HG02885 (cell line): Measurements from ENCODE around the gene ABCC1.

Experiments
- ATAC-seq: cut with Tn5 transposase; IDR thresholded peaks from one replicate; pipeline ENCODE4 v1.9.1; 2021; ENCODE audit warnings: mild to moderate bottlenecking; ENCODE audit not compliant: unreplicated experiment, poor library complexity

ABCC1 gene

DNA sequence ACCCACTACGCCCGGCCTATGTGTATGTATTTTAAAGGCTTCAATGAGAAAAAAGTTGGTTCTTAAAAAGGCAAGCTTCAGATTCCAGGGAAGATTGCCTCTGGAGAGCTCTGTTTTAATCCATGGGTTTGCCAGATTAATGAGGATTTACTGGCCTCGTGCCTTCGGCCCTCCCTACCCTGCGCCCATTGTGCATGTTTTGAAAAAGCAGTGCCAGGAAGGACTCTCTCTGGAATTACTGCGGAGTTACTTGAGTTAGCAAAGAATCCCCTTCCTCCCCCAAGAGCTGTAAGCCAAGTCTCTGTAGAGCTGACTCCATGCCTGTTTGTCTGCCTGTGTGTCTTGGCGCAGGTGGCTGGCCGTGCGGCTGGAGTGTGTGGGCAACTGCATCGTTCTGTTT lies 175.0 kb downstream of the ABCC1 start:
- ATAC-seq = no peak

DNA sequence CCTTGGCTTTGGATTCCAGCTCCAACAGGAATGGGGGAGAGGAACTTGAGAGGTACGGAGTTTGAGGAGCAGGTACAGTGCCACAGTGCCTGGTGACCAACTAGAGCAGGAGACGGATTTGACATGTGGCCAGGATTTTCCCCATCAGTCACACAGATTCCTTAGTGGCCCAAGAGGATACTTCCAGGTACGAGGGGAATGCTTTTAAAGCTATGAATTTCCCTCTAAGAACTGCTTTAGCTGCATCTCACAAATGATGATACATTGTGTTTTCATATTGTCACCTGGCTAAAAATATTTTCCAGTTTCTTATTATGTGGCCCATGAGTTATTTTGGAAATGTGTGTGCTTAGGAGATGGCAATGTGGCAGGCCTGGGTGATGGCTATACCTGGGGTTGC lies 175.6 kb downstream of the ABCC1 start:
- ATAC-seq = no peak

DNA sequence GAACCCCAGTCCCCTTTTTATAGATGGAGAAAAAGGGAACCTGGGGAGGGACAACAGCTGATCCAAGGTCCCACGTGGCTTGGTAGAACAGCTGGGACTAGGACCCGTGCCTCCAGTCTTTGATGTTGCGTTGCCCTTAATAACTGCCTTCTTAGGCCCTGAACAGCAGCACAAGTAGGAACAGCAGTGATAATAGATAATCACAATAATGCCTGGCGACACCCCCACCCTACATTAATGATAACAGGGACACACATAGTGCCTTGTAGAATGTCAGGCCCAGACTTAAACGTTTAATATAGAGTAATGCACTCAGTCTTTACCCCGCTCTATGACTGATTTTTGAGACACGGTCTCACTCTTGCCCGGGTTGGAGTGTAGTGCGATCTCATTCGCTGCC lies 177.5 kb downstream of the ABCC1 start:
- no peak for ATAC-seq

DNA sequence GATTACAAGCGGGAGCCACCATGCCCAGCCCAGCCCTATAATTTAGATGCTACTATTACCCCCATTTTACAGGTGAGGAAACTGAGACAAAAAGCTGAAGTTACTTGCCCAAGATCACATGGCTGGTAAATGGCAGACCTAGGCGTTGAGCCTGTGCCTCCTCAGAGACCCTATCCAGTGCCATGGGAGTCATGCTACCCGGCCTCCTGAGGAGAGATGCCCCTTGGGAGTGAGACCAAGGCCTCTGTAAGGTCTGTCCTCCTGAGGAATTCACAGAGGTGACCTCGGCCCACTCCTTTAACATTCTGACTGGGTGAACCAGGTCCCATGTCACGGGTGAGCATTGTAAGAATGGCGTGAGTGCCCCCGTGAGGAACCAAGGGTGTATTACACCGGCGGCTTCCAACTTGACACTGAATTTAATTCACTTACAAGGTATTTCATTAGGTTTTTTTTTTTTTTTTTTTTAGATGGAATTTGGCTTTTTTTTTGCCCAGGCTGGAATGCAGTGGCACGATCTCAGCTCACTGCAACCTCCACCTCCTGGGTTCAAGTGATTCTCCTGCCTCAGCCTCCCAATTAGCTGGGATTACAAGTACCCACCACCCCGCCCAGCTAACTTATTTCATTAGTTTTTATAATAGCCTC lies 178.2 kb downstream of the ABCC1 start:
- no peak for ATAC-seq

DNA sequence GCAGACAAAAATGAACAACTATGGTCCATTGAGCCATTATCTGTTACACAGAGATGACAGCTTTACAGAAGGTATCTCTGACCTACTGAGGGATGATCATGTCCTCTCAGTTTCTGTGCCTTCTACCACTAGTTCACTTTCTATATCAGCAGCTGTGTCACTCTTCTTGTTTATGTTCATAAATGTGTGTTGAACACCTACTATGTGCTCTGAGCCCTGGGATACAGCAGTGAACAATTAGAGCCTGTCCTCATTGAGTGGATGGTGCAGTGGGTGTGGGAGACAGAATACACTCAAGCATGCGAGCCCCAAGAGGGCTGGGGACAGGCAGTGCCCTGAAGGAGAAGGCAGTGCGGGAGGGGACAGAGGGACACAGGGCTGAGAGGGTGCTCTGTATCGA lies 181.8 kb downstream of the ABCC1 start:
- no peak for ATAC-seq

DNA sequence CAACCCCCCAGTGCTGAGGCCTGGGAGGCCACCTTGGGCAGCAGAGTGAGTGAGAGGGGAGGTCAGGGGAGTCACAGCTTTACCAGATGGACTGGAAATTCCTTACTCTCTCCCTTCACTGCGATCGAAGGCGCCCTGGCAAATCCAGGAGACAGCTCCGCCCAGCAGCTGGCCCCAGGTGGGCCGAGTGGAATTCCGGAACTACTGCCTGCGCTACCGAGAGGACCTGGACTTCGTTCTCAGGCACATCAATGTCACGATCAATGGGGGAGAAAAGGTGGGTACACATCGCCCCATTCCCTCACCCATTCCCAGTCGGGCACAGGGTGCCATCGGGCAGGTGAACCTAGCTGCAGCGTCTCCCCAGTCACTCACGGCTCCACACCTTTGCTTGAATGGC lies 182.2 kb downstream of the ABCC1 start:
- no peak for ATAC-seq

DNA sequence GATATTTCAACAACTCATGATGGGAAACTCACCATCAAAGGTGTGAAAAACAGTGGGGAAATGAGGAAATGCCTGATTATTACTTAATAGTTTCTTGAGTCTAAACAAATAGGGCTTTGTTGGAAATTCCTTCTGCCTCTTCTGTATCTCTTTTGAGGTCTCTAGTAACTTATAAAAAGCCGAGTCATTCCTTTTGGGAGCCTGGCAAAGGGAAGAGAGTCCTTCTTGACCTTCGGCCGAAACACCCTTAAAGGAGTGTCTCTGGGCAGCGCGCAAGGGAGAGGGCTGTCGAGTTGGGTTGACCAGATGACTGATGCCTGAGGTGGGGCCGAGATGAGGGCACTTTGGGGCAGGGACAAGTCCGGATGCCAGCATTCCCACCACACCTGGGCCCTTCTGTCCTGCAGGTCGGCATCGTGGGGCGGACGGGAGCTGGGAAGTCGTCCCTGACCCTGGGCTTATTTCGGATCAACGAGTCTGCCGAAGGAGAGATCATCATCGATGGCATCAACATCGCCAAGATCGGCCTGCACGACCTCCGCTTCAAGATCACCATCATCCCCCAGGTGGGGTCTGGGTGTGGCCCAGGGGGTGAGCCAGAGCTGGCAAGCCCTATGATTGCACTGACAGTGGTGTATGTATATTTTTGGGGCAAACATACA lies 184.7 kb downstream of the ABCC1 start:
- no peak for ATAC-seq

DNA sequence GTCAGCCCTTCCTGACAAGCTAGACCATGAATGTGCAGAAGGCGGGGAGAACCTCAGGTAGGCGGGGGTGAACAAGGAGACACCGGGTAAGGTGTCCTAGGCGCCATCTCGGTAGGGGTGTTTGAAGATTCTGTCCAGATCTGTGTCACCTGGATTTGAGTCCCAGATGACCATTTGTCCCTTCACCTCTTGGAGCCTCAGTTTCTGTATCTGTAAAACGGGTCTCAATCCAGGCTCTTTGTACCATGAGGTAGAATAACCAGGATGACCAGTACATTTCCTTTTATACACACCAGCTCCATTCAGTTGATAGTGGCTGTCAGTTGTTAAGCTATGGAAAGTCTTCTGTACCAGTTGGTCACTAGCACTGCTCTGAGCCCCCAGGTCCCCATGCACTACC lies 187.2 kb downstream of the ABCC1 start:
- no peak for ATAC-seq

DNA sequence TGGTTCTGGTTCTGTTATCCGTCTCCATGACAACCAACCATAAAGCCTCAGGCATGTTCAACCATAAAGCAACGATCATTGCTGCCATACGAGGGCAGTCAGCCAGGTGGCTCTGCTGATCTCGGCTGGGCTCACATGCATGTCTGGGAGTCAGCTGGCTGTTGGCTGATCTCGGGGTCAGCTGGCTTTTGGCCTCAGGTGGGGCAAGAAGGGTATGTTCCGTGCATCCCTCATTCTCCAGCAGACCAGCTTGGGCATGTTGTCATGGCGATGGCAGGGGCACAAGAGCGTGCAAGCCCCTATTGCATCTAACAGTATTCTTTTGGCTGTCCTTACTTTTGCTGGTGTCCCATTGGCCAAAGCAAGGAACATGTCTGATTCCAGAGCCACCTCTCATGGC lies 187.7 kb downstream of the ABCC1 start:
- no peak for ATAC-seq

DNA sequence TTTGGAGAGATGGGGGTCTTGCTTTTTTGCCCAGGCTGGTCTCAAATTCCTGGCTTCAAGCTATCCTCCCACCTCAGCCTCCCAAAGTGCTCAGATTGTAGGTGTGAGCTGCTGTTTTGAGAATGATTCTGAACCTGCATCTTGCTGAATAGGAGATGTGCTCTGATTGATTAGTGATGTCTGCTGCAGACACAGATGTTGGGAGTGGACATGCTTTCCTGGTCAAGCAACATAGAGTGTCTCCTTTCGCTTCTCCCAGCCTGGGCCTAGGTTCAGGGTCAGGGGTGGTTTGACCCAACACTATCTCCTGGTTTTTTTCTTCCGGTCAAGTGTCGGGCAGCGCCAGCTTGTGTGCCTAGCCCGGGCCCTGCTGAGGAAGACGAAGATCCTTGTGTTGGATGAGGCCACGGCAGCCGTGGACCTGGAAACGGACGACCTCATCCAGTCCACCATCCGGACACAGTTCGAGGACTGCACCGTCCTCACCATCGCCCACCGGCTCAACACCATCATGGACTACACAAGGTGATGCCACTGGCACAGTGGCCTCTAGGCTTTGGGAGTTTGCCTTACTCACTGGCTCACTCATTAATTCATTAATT lies 188.7 kb downstream of the ABCC1 start:
- ATAC-seq = no peak

DNA sequence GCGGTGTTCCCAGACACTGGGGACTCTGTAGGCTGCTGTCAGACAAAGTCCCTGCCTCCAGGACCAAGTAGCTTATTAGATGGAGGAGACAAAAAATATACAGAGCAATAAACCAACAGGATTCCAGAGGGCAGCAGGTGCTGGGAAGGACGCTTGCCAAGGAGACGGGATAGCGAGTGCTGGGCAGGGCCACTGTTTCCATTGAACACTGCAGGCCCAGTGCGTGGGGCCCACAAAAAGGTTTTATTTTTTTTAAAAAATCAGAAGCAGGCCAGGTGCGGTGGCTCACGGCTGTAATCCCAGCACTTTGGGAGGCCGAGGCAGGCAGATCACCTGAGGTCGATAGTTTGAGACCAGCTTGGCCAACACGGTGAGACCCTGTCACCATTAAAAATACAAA lies 189.6 kb downstream of the ABCC1 start:
- no peak for ATAC-seq

DNA sequence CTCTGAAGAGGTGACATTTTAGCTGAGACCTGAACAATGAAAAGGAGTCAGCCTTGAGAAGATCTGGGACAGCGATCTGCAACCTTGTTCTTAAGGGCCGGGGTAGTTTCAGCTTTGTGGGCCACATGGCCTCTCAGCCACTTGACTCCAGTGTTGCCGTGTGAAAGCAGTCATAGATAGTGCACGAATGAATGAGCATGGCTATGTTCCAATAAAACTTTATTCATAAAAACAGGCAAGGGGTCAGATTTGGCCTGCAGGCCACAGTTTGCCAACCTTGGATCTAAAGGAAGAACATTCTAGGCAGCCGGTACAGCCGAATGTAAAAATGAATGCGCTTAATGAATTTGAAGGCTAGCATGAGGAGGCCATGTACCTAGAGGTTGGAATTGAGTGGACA lies 190.4 kb downstream of the ABCC1 start:
- no peak for ATAC-seq

DNA sequence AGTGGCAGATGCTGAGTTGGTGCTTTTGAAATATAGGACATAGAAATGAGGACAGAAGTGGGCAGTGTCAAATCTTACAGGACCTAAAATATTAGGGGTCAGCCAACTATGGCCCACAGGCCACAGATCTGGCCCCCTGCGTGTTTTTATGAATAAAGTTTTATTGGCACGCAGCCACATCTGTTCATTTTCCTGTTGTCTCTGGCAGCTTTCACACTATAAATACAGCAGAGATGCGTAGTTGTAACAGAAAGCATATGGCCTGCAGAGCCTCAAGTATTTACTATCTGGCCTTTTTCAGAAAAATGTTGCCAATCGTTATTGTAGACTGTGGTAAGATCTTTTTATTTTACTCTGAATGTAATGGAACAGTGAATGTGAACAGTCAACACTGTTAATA lies 191.1 kb downstream of the ABCC1 start:
- ATAC-seq = no peak

DNA sequence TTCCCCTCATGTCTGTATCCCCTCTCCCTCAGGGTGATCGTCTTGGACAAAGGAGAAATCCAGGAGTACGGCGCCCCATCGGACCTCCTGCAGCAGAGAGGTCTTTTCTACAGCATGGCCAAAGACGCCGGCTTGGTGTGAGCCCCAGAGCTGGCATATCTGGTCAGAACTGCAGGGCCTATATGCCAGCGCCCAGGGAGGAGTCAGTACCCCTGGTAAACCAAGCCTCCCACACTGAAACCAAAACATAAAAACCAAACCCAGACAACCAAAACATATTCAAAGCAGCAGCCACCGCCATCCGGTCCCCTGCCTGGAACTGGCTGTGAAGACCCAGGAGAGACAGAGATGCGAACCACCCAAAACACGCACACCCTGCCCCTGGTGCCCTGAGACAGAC lies 191.7 kb downstream of the ABCC1 start:
- ATAC-seq = no peak

DNA sequence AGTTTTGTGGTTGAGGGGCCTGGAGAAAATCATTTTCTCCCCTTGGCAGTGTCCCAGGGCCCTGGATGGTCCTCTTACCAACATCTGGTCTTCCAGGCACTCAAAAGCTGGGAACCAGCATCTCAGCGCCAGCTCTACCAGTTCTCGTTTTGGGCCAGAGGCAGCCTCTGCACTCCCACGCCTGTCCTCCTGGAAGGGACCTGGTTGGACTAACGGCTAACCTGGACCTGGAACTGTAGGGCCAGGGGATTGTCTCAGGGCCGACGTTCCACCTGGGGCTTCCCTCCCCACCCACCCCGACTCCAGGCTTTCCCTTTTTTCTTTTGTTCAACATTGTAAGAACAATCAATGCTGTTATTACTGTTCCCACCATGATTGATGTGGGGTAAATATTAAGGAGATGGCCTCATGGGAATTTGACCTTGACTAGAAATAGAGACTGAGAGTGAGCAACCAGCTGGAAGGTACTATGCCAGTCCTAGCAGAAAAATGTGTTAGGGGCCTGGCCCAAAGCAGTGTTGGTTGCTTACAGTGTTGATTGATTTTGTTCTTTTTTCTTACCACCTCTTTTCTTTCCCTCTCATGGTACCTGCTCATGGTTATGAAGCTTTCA lies 192.5 kb downstream of the ABCC1 start:
- ATAC-seq = no peak

DNA sequence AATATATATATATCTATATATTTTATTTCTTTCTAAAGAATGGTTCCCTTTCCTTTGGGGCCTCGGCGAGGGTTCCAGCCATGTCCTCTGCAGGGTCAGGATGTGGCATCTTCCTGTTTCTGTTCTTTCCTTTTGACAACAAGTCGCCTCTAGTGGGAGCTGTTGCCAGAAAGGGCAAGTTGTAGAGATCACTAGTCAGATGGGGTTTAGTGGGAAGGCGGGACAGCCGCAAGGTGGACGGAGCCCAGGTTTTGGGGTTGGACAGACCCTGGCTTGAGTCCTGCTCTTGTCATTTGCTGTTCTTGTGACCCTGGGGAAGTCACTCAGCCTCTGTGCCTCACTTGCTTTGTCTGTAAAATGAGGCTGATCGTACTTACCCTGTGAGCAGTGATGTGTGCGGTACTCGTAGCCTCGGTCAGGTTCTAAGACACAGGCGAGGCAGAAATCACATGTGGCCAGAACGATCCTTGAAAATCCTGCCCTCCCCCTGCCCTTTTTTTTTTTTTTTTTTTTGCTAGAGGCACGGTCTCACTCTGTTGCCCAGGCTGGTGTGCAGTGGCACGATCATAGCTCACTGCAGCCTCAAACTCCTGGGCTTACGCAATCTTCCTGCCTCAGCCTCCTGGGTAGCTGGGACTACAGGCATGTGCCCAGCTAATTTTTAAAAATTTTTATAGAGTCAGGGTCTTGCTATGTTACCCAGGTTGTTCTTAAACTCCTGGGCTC lies 193.8 kb downstream of the ABCC1 start:
- no peak for ATAC-seq

DNA sequence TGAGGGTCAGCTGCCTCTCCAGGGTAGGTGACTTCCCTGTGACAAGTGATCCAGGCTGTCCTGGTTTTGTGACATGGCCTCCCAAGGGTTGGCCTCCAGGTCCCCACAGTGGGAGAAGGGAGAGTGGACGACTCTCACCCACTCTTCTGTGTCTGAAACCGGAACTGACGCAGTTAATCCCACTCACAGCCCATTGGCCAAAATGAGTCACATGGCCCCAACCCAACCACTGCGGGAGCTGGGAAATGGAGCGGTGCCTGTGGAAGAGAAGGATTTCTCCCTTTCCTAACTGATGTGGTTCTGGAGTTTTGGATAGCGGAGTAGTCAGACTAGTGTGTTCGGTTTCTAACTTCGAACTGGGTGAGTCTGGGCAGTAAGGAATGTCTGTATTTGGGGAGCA lies 194.5 kb downstream of the ABCC1 start:
- ATAC-seq = no peak

DNA sequence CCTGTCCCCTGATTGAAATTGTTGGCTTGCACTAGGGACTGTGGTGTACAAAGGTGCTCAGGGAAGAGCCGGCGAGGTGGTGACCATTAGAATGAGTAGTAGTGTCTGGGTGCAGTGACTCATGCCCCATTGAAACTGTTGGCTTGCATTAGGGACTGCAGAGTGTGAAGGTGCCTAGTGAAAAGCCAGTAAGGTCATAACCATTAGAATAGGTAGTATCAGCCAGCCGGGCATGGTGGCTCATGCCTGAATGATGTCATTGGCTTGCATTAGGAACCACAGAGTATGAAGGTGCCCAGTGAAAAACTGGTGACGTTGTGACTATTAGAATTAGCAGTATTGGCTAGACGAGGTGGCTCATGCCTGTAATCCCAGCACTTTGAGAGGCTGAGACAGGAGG lies 195.0 kb downstream of the ABCC1 start:
- ATAC-seq = no peak

DNA sequence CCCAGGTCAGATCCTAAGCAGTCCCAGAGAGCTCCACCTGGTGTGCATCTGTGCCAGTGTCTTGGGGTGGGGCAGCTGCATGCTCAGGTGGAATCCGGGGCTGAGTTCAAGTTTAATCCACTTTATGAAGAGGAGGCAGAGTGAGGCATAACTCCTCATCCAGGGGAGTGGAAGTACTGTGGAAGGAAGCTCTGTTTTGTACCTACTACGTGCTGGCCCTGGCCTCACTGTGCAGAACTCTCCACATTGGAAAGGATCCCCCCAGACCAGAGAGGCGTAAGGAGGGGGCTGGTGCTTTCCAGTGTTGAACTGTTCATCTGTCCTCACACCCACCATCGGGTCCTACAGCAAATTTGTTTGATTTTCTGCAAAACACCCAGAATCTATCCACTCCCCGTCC lies 195.9 kb downstream of the ABCC1 start:
- no peak for ATAC-seq

DNA sequence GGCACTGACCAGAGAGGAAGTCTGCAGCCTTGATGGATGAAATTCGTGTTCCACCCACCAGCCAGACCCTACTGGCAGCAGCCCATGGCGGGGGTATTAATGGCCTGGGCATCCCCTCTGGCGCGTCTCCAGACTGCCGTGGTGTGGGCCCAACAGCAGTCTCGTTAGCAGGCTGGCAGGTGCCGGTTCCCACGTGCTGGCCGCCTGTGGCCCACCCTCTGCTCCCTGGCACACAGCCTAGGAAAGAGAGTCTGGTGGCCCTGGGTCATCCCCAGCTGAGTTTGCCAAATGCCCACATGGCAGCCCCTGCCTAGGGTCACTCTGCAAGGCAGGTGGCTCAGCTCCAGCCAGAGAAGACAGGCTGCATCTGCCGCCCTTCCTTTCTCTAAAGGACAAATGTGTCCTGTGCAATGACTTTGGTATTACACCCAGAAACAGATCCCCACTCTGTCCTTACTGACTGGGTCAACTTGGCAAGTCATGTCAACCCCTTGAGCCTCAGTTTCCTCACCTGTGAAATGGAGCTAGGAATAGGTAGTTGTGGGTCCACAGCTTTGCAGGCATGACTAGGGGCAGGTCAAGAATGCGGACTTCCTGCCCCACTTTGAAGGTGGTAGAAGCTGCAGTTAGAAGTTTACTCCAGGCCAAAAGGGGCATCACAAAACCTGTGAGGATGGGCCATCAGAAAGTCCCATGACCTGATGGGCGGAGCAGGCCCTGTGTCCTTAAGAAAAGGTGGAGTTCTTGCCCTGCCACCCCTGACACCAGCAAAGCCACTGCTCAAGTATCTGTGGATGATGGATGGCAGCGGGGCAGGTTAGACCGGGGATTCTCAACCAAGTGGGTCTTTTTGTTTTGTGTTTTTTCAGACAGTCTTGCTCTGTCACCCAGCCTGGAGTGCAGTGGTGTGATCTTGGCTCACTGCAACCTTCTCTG lies 197.2 kb downstream of the ABCC1 start:
- no peak for ATAC-seq
